Astrocyte (in vitro differentiated cells and primary cell): ENCODE data around the gene SKIC2.

Source experiments
- CTCF ChIP-seq: IDR thresholded peaks from 2 replicates; pipeline ENCODE4 v1.5.1; 2011; ENCODE audit warnings: low read depth, mild to moderate bottlenecking, inconsistent platforms, low read length, moderate library complexity; ENCODE audit not compliant: insufficient read depth
- EZH2 ChIP-seq: IDR thresholded peaks from 2 replicates; pipeline ENCODE4 v1.6.1; 2012; ENCODE audit warnings: mild to moderate bottlenecking, low read length, inconsistent platforms; ENCODE audit not compliant: insufficient read depth

GRCh38 chr6:31918069-31918720 lies 40.8 kb upstream of the SKIC2 start:
- TF ChIP-seq CTCF (no peak), EZH2 (no peak)
